ENCODE data around the gene CYREN. TPM values are rescaled to one million over a fixed set of nuclear protein-coding genes. Genes with fewer than 3 reads are reported as not detected.
"Not testable (repeated sequence)": the region's sequence is repeated elsewhere in the genome, so short reads cannot be mapped to it uniquely, and the experiment has no call there.

Gene CYREN
- total RNA-seq, 2 donors from 2014 or later = 34.5 to 37.6 TPM

GRCh38 chr7:135174941-135175340 lies 4.4 kb upstream of the CYREN start:
- no peak overlapping the region for H3K4me3 ChIP-seq
- no peak overlapping the region for H3K9ac ChIP-seq (ENCODE audit: low read depth in 2 of 2, low read length in 2 of 2)
- intact Hi-C loops (cut with DNase I) = loop anchor here (10.0 kb wide), 1 partner anchor 490 kb away; no protein-coding TSS in a partner anchor
- no peaks in the 10 kb centered on the region for H3K27me3 ChIP-seq
- no peaks in the 10 kb centered on the region for H3K4me1 ChIP-seq
- no peaks in the 10 kb centered on the region for H3K36me3 ChIP-seq
- H3K27ac ChIP-seq = no peak overlapping the region
- TF ChIP-seq CTCF (IDR thresholded peaks at IDR 0.05) = no peak
- no peak for DNase-seq
- no peaks in the 10 kb centered on the region for H3K9me3 ChIP-seq

- not testable (repeated sequence) for H3K36me3 ChIP-seq; DNase-seq; H3K27me3 ChIP-seq; H3K9me3 ChIP-seq; H3K4me1 ChIP-seq; H3K9ac ChIP-seq (ENCODE audit: low read depth in 2 of 2, low read length in 2 of 2); H3K4me3 ChIP-seq; H3K27ac ChIP-seq
- intact Hi-C loops (cut with DNase I) = loop anchor here (10.0 kb wide), 1 partner anchor 489 kb away; no protein-coding TSS in a partner anchor
These were observed 3.4 kb upstream of the CYREN start for GRCh38 chr7:135173916-135174315.

GRCh38 chr7:135171581-135172291 lies 1.2 kb upstream of the CYREN start:
- H3K4me3 ChIP-seq = not testable (repeated sequence)

GRCh38 chr7:135170998-135171481 lies 533 bp upstream of the CYREN start:
- peak overlapping the region; percentile 86 for H3K4me3 ChIP-seq
- TF ChIP-seq CTCF (IDR thresholded peaks at IDR 0.05) = peak; percentile 3
- intact Hi-C loops (cut with DNase I) = loop anchor here (10.0 kb wide), 1 partner anchor 486 kb away; no protein-coding TSS in a partner anchor
- not testable (repeated sequence) for H3K27me3 ChIP-seq, DNase-seq, H3K36me3 ChIP-seq, H3K9me3 ChIP-seq, H3K4me1 ChIP-seq
- peak overlapping the region; percentile 100 for H3K27ac ChIP-seq
- H3K9ac ChIP-seq (ENCODE audit: low read depth in 2 of 2, low read length in 2 of 2) = peak overlapping the region; percentile 62 to 93

More at GRCh38 chr7:135171581-135172291, 1.2 kb upstream of the CYREN start:
- Histone ChIP-seq H3K27ac (peak overlapping the region; percentile 100), H3K9ac (ENCODE audit: low read depth in 2 of 2, low read length in 2 of 2) (peak overlapping the region in 1 of 2 donors; percentile 19)
- not testable (repeated sequence) for H3K36me3 ChIP-seq, H3K9me3 ChIP-seq, H3K27me3 ChIP-seq, H3K4me1 ChIP-seq, DNase-seq
- intact Hi-C loops (cut with DNase I) = loop anchor here (10.0 kb wide), 1 partner anchor 487 kb away; no protein-coding TSS in a partner anchor

DNA sequence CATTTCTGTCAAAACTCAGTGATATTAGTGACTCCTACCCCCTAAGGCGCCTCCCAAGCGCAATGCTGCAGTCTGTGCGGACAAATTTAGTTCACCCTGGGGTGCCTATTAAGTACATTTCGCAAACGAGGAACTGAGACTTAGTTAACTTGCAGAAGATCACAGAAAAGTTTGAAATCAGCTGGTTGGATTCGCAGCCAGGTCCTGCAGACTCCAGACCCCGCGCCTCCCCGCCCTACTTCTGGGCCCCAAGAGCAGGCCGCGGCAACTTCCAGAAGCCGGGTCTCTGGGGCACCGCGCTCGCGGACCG lies 588 bp downstream of the CYREN start:
- Histone ChIP-seq H3K4me3 (peak overlapping the region; percentile 86), H3K36me3 (no peaks in the 10 kb centered on the region), H3K27me3 (no peaks in the 10 kb centered on the region), H3K9me3 (no peaks in the 10 kb centered on the region), H3K4me1 (peaks cover 6% of the 10 kb centered on the region), H3K9ac (ENCODE audit: low read depth in 2 of 2, low read length in 2 of 2) (peak overlapping the region; percentile 93 to 94), H3K27ac (peak overlapping the region; percentile 100)
- intact Hi-C loops (cut with DNase I) = loop anchor here (10.0 kb wide), 1 partner anchor 485 kb away; no protein-coding TSS in a partner anchor
- TF ChIP-seq CTCF (IDR thresholded peaks at IDR 0.05) = no peak
- DNase-seq = no peak

DNA sequence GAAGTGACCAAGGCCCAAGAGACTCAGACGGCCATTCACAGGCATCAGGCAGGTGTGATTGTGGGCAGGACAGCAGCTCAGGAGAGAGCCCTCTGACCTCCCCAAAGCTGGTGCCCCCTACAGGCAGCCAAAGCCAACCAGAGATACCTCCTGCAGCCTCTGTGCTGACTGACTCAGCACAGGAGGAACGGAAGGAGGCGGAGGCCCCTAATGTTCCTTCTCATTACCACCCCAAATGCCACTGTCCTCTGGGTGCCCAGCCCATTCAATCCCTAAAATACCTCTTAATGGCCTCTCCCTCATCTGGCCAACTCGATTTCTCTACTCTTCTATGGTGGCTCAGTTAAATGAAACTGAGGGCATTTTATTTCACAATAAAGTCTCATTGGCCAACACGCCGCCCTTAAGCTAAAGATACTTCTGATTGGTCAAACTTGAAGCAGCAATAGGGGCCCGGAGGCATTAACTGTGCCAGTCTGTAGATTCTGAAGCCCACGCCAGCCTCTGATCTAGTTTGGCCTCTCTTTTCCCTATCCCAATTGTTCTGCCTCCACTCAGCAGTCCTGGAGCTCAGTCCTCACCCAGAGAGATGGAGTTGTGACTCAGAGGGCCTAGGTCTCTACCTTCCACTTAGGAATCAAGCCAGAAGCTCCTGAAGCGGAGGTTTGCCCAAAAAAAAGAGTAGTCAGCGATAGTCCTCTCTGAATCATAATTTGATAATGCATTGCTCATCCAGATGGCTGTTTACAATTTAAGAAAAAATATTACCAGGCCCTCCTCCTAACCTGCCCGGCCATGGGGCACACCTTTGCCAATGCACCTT lies 1.2 kb downstream of the CYREN start:
- peak overlapping the region; percentile 93 to 94 for H3K9ac ChIP-seq (ENCODE audit: low read depth in 2 of 2, low read length in 2 of 2)

More for the DNA sequence above, 1.2 kb downstream of the CYREN start:
- peak overlapping the region; percentile 100 for H3K27ac ChIP-seq
- TF ChIP-seq CTCF (IDR thresholded peaks at IDR 0.05) = peak; percentile 32
- H3K36me3 ChIP-seq = no peaks in the 10 kb centered on the region
- peak; percentile 50 for DNase-seq
- no peaks in the 10 kb centered on the region for H3K27me3 ChIP-seq
- H3K9me3 ChIP-seq = no peaks in the 10 kb centered on the region
- intact Hi-C loops (cut with DNase I) = no loop called here
- peak overlapping the region; percentile 86 for H3K4me3 ChIP-seq
- peaks cover 6% of the 10 kb centered on the region for H3K4me1 ChIP-seq
